Activated CD4-positive, CD25-positive, alpha-beta regulatory T cell treated with anti-CD3 and anti-CD28 coated beads, Interleukin-2, amount 50 U/mL, for 24 hours (primary cell): ENCODE measurements around the gene FBXO11.

ENCODE experiments used
- ATAC-seq, 2 donors: fragments of 150-1000 bp; cut with Tn5 transposase; one replicate each; pipeline ENCODE4 v1.10.0; 2021; ENCODE audit warnings: mild to moderate bottlenecking in 1 of 2, moderate library complexity in 1 of 2

FBXO11 gene

GRCh38 chr2:47849368-47849767 is 56.9 kb downstream of the FBXO11 start:
- ATAC-seq, result no peak

- no peak for ATAC-seq
These were observed 62.1 kb downstream of the FBXO11 start for GRCh38 chr2:47844162-47844561.

GRCh38 chr2:47843407-47843806 is 62.9 kb downstream of the FBXO11 start:
- no peak for ATAC-seq

GRCh38 chr2:47842846-47843245 is 63.5 kb downstream of the FBXO11 start:
- no peak for ATAC-seq

GRCh38 chr2:47838686-47839085 is 67.6 kb downstream of the FBXO11 start:
- ATAC-seq, result no peak

GRCh38 chr2:47838249-47838648 is 68.0 kb downstream of the FBXO11 start:
- ATAC-seq, result no peak

GRCh38 chr2:47833516-47833968 is 72.8 kb downstream of the FBXO11 start:
- peak; percentile 32 to 53 for ATAC-seq

- ATAC-seq, result no peak
These were observed 83.8 kb downstream of the FBXO11 start for GRCh38 chr2:47822518-47822917.

- no peak for ATAC-seq
These were observed 86.5 kb downstream of the FBXO11 start for GRCh38 chr2:47819834-47820233.

GRCh38 chr2:47818777-47819176 is 87.5 kb downstream of the FBXO11 start:
- ATAC-seq, result no peak

GRCh38 chr2:47815764-47816163 is 90.5 kb downstream of the FBXO11 start:
- ATAC-seq, result peak in 1 of 2 donors; percentile 36

GRCh38 chr2:47811668-47812067 is 94.6 kb downstream of the FBXO11 start:
- no peak for ATAC-seq

GRCh38 chr2:47810850-47811249 is 95.4 kb downstream of the FBXO11 start:
- no peak for ATAC-seq

GRCh38 chr2:47809903-47810302 is 96.4 kb downstream of the FBXO11 start:
- ATAC-seq, result no peak

- no peak for ATAC-seq
These were observed 97.7 kb downstream of the FBXO11 start for GRCh38 chr2:47808614-47809013.

GRCh38 chr2:47805850-47806249 is 100.4 kb downstream of the FBXO11 start:
- no peak for ATAC-seq

GRCh38 chr2:47803770-47804169 is 102.5 kb downstream of the FBXO11 start:
- no peak for ATAC-seq

GRCh38 chr2:47803363-47803762 is 102.9 kb downstream of the FBXO11 start:
- ATAC-seq, result no peak

GRCh38 chr2:47801118-47801517 is 105.2 kb downstream of the FBXO11 start:
- ATAC-seq, result no peak

GRCh38 chr2:47799031-47799609 is 107.2 kb downstream of the FBXO11 start:
- no peak for ATAC-seq

- no peak for ATAC-seq
These were observed 107.7 kb downstream of the FBXO11 start for GRCh38 chr2:47798631-47799030.

GRCh38 chr2:47796090-47796697 is 110.1 kb downstream of the FBXO11 start:
- ATAC-seq, result no peak

- no peak for ATAC-seq
These were observed 120.3 kb downstream of the FBXO11 start for GRCh38 chr2:47785986-47786385.

- no peak for ATAC-seq
These were observed 121.9 kb downstream of the FBXO11 start for GRCh38 chr2:47784352-47784851.
